A549 (cell line): Measurements from ENCODE around the gene FAM53C. TPM values are rescaled to one million over a fixed set of nuclear protein-coding genes. Genes with fewer than 3 reads are reported as not detected.

Experiments
- ATAC-seq, 2 experiments: fragments of 200-7000 bp in 1 of 2; fragments of >200 bp in 1 of 2; cut with Nextera tagmentation in 1 of 2; cut with Tn5 transposase in 1 of 2; 3 replicates each; pipeline versions ENCODE4 v1.8.0 to v1.9.1; 2018 to 2020; ENCODE audit warnings: mild to moderate bottlenecking in 1 of 2, moderate library complexity in 1 of 2
- CTCF ChIA-PET: fragments of 300-600 bp; sonication (Branson Sonifier 250); formaldehyde crosslinking; extraction: SDS; loops from one replicate; lab custom pipeline; 2021; ENCODE audit warnings: antibody characterized with exemption, inconsistent platforms; lab: Yijun Ruan, JAX
- POLR2A ChIA-PET: fragments of 350-600 bp; formaldehyde crosslinking; extraction: SDS; loops from one replicate; lab custom pipeline; 2021; ENCODE audit warnings: antibody characterized with exemption, inconsistent platforms; lab: Yijun Ruan, JAX
- DNase-seq, 2 experiments: peaks; one replicate each; pipeline versions ENCODE4 v3.0.0 to v3.0.0-alpha.2; 2011 to 2016; ENCODE audit warnings: low read depth in 1 of 2, low spot score in 1 of 2
- FAIRE-seq: peaks from 2 replicates; lab custom pipeline; 2011; peaks lifted over from hg19 to GRCh38; lab: Jason Lieb, UNC
- H3K27ac ChIP-seq, 2 experiments: fragments of >200 bp; sonication (Bioruptor Twin); formaldehyde crosslinking; 3 replicates each; pipeline ENCODE4 v1.5.1; 2016 to 2017
- H3K4me1 ChIP-seq: fragments of >200 bp; sonication (Bioruptor Twin); formaldehyde crosslinking; 3 replicates; pipeline ENCODE4 v1.6.1; 2016
- H3K4me2 ChIP-seq: fragments of >200 bp; sonication (Bioruptor Twin); formaldehyde crosslinking; 3 replicates; pipeline ENCODE4 v1.6.1; 2016
- H3K4me3 ChIP-seq: fragments of >200 bp; sonication (Bioruptor Twin); formaldehyde crosslinking; 3 replicates; pipeline ENCODE4 v1.5.1; 2016
- H3K9me3 ChIP-seq: fragments of >200 bp; sonication (Bioruptor Twin); formaldehyde crosslinking; 3 replicates; pipeline ENCODE4 v1.6.1; 2016
- ATOH8 ChIP-seq: fragments of 250-450 bp; sonication (Bioruptor Pico); IDR thresholded peaks from 2 replicates; pipeline ENCODE4 v1.5.0; 2020; ENCODE audit warnings: low read depth, mild to moderate bottlenecking, moderate library complexity
- BHLHE40 ChIP-seq: IDR thresholded peaks from 2 replicates; pipeline ENCODE4 v1.6.1; 2012; ENCODE audit warnings: low read depth, low read length, inconsistent platforms
- CBX2 ChIP-seq: fragments of 200-600 bp; sonication (generic); IDR thresholded peaks from 2 replicates; pipeline ENCODE4 v1.6.1; 2016; ENCODE audit warnings: low read depth, mild to moderate bottlenecking, borderline replicate concordance
- CBX8 ChIP-seq: fragments of 200-600 bp; sonication (generic); IDR thresholded peaks from 2 replicates; pipeline ENCODE4 v1.6.1; 2016
- CEBPB ChIP-seq, 2 experiments: fragments of >200 bp in 1 of 2; sonication (Bioruptor Twin) in 1 of 2; formaldehyde crosslinking in 1 of 2; IDR thresholded peaks; 2 replicates each; pipeline ENCODE4 v1.6.1; 2012 to 2016
- CHD2 ChIP-seq: fragments of 150-350 bp; IDR thresholded peaks from 2 replicates; pipeline ENCODE4 v1.6.1; 2014; ENCODE audit warnings: low read length; ENCODE audit not compliant: partially characterized antibody
- CHD4 ChIP-seq: fragments of 200-600 bp; sonication (generic); IDR thresholded peaks from 2 replicates; pipeline ENCODE4 v1.6.1; 2016; ENCODE audit warnings: antibody characterized with exemption, mild to moderate bottlenecking, borderline replicate concordance
- EP300 ChIP-seq, 2 experiments: fragments of >200 bp; sonication (Bioruptor Twin); formaldehyde crosslinking; IDR thresholded peaks; 2 replicates in 1 of 2; 3 replicates in 1 of 2; pipeline ENCODE4 v1.6.1; 2016 to 2017
- ESRRA ChIP-seq: fragments of 150-350 bp; IDR thresholded peaks from 2 replicates; pipeline ENCODE4 v1.6.1; 2014; ENCODE audit warnings: mild to moderate bottlenecking, low read length, borderline replicate concordance
- FOSB ChIP-seq: fragments of 250-450 bp; sonication (Bioruptor Pico); IDR thresholded peaks from 2 replicates; pipeline ENCODE4 v1.5.0; 2020; ENCODE audit warnings: mild to moderate bottlenecking, moderate library complexity
- FOSL2 ChIP-seq, 2 experiments: fragments of 450-650 bp in 1 of 2; fragments of >200 bp in 1 of 2; sonication (Bioruptor Twin) in 1 of 2; formaldehyde crosslinking; IDR thresholded peaks; 2 replicates each; pipeline versions ENCODE4 v1.5.0 to v1.6.1; 2016 to 2020; ENCODE audit warnings: mild to moderate bottlenecking in 1 of 2, moderate library complexity in 1 of 2
- HDAC2 ChIP-seq: fragments of 200-600 bp; sonication (generic); IDR thresholded peaks from 2 replicates; pipeline ENCODE4 v1.6.1; 2016
- HMGXB4 ChIP-seq: fragments of 250-450 bp; sonication (Bioruptor Pico); IDR thresholded peaks from 2 replicates; pipeline ENCODE4 v1.5.0; 2021; ENCODE audit warnings: mild to moderate bottlenecking, moderate library complexity, borderline replicate concordance
- HOXA7 ChIP-seq: fragments of 250-450 bp; sonication (Bioruptor Pico); IDR thresholded peaks from 2 replicates; pipeline ENCODE4 v1.5.0; 2020; ENCODE audit warnings: mild to moderate bottlenecking, moderate library complexity
- HOXB13 ChIP-seq: fragments of 250-450 bp; sonication (Bioruptor Pico); IDR thresholded peaks from 2 replicates; pipeline ENCODE4 v1.5.0; 2020; ENCODE audit warnings: low read depth, mild to moderate bottlenecking, moderate library complexity
- KDM5A ChIP-seq: fragments of 200-600 bp; sonication (generic); IDR thresholded peaks from 2 replicates; pipeline ENCODE4 v1.6.1; 2016; ENCODE audit warnings: antibody characterized with exemption, mild to moderate bottlenecking
- NPAS2 ChIP-seq: fragments of 250-450 bp; sonication (Bioruptor Pico); IDR thresholded peaks from 2 replicates; pipeline ENCODE4 v1.8.0; 2022; ENCODE audit warnings: mild to moderate bottlenecking, moderate library complexity, borderline replicate concordance
- NR3C1 ChIP-seq: fragments of >200 bp; sonication (Bioruptor Twin); formaldehyde crosslinking; IDR thresholded peaks from 3 replicates; pipeline ENCODE4 v1.6.1; 2017
- PHF8 ChIP-seq: fragments of 200-600 bp; sonication (generic); IDR thresholded peaks from 2 replicates; pipeline ENCODE4 v1.6.1; 2016; ENCODE audit warnings: low read depth, mild to moderate bottlenecking, antibody characterized with exemption, moderate library complexity, borderline replicate concordance
- POLR2AphosphoS2 ChIP-seq: conservative IDR thresholded peaks from 2 replicates; pipeline ENCODE4 v1.6.1; 2012; ENCODE audit warnings: low read length, improper control_type of control experiment, inconsistent platforms
- RFX5 ChIP-seq: fragments of 450-650 bp; IDR thresholded peaks from 2 replicates; pipeline ENCODE4 v1.7.1; 2014; ENCODE audit warnings: antibody characterized with exemption, mild to moderate bottlenecking, moderate library complexity
- ZFP36 ChIP-seq: fragments of 450-650 bp; IDR thresholded peaks from 2 replicates; pipeline ENCODE4 v1.6.1; 2014; ENCODE audit warnings: borderline replicate concordance; ENCODE audit not compliant: partially characterized antibody
- WGBS: methylation state at CpG from one replicate; pipeline ENCODE4 v1.1.6; 2017; ENCODE audit errors: missing lambda C conversion rate; 5-methylcytosine and 5-hydroxymethylcytosine counted together
- polyA plus RNA-seq, 4 experiments: library from polyadenylated mRNA; depleted of rRNA in 3 of 4; stranded (reverse); fragments of >200 nt; fragmentation: RNase III in 1 of 4; extraction: RNeasy Plus Mini Kit Qiagen cat#74134 plus additional on column Dnase treatment in 1 of 4; gene quantifications; 2 replicates in 3 of 4; 3 replicates in 1 of 4; pipeline ENCODE4 v1.2.3, GENCODE V29; 2011 to 2017

Gene FAM53C
- polyA plus RNA-seq, 2 of the 4 experiments (the other 2 are of a cell fraction): 24.7 to 24.9 TPM

DNA sequence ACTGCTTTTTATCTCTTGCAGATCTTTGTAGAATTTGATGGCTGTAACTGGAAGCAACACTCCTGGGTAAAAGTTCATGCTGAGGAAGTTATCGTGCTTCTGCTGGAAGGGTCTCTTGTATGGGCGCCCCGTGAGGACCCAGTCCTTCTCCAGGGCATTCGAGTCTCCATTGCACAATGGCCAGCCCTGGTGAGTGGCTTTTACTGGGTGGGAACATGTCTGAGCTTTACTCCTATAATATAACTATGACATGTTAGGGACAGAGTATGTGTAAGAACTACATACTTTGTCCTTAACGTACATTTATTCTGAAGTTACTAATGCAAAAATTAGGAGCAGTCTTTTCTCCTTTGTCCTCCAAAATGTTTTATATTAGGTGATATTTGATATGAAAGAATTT lies 34.6 kb downstream of the FAM53C start:
- no peak for FAIRE-seq
- H3K9me3 ChIP-seq: no peaks in the 10 kb centered on the region
- DNase-seq: no peak
- ATAC-seq: no peak
- WGBS: 88% methylated on average over 5 of the region's 5 CpGs
- ChIA-PET POLR2A (interaction anchor here (1.0 to 1.2 kb wide), 2 partner anchors 20 to 35 kb away, joined by 4 read pairs; partner anchors contain the start of genes FAM53C and KDM3B), CTCF (interaction anchor here (5.5 kb wide), 1 partner anchor 19 kb away, joined by 67 read pairs; the partner anchor contains the start of gene KDM3B)
- TF ChIP-seq PHF8 (no peak), HMGXB4 (CRISPR knock-in tag) (no peak), KDM5A (no peak), ZFP36 (no peak), FOSB (CRISPR knock-in tag) (no peak), POLR2AphosphoS2 (no peak), CBX2 (no peak), ATOH8 (CRISPR knock-in tag) (no peak), NPAS2 (CRISPR knock-in tag) (no peak)
- H3K4me3 ChIP-seq: no peak overlapping the region
- no peak overlapping the region for H3K27ac ChIP-seq
- H3K4me1 ChIP-seq: no peaks in the 10 kb centered on the region
- H3K4me2 ChIP-seq: no peak overlapping the region

DNA sequence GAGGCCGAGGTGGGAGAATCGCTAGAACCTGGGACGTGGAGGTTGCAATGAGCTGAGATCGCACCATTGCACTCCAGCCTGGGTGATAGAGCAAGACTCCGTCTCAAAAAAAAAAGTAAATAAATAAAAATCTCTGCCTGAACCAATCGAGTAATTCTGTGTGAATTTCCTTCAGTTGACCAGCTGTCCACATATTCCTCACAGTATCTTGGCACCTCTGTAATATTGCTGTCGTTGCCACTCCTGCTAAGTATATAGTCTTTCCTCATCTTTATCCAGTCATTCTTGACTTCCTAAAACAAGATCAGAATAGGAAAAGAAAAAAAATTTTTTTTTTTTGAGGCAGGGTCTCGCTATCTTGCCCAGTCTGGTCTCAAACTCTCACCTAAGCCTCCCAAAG lies 44.3 kb downstream of the FAM53C start:
- Histone ChIP-seq H3K4me1 (no peaks in the 10 kb centered on the region), H3K27ac (no peak overlapping the region), H3K4me2 (no peak overlapping the region), H3K9me3 (no peaks in the 10 kb centered on the region), H3K4me3 (no peak overlapping the region)
- 93% methylated on average over 8 of the region's 8 CpGs for WGBS
- ATAC-seq (no peak), DNase-seq (no peak), FAIRE-seq (no peak)
- CTCF ChIA-PET: interaction anchor here (1.4 to 2.9 kb wide), 4 partner anchors 10 to 29 kb away, joined by 3 to 11 read pairs (median 6); no protein-coding TSS in a partner anchor
- POLR2A ChIA-PET: no interaction called here
- TF ChIP-seq FOSB (CRISPR knock-in tag) (no peak), CBX8 (no peak), CHD2 (no peak), FOSL2 (IDR thresholded peaks at IDR 0.05) (no peak), FOSL2 (CRISPR knock-in tag; IDR thresholded peaks at IDR 0.05) (no peak), HDAC2 (no peak), NR3C1 (no peak), RFX5 (no peak), ATOH8 (CRISPR knock-in tag) (no peak), HOXB13 (CRISPR knock-in tag) (no peak), CHD4 (no peak), HOXA7 (CRISPR knock-in tag) (no peak), BHLHE40 (no peak), EP300 (IDR thresholded peaks at IDR 0.05) (no peak), CBX2 (no peak), CEBPB (IDR thresholded peaks at IDR 0.05) (no peak), POLR2AphosphoS2 (no peak), ZFP36 (no peak), ESRRA (no peak)
